ENCODE data around the gene OTUB2.

DNA sequence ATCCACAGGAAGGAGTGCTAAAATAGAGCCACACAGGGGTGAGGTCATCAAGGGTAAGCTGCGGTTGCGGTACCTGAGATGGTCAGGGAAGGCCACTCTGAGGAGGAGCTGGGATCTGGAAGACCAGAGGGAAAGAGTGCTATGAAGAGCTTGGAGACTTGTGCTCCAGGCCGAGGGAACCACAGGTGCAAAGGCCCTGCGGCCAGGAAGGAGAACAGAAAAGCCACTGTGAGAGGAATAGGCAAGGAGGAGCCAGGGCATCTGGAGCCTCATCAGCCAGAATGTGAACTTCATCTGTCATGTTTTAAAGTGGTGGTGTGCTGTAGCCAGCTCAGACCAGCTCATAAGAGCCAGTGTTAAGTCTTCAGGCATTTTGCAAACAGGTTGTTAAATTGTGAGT lies 34.5 kb upstream of the OTUB2 start:
- TF ChIP-seq, protein P1, sequence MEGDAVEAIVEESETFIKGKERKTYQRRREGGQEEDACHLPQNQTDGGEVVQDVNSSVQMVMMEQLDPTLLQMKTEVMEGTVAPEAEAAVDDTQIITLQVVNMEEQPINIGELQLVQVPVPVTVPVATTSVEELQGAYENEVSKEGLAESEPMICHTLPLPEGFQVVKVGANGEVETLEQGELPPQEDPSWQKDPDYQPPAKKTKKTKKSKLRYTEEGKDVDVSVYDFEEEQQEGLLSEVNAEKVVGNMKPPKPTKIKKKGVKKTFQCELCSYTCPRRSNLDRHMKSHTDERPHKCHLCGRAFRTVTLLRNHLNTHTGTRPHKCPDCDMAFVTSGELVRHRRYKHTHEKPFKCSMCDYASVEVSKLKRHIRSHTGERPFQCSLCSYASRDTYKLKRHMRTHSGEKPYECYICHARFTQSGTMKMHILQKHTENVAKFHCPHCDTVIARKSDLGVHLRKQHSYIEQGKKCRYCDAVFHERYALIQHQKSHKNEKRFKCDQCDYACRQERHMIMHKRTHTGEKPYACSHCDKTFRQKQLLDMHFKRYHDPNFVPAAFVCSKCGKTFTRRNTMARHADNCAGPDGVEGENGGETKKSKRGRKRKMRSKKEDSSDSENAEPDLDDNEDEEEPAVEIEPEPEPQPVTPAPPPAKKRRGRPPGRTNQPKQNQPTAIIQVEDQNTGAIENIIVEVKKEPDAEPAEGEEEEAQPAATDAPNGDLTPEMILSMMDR (IDR thresholded peaks at IDR 0.05): no peak
- no peak for TF ChIP-seq POLR2A (IDR thresholded peaks at IDR 0.05)

Measured in right lobe of liver (tissue), 4 donors.